Fibroblast of lung (primary cell): ENCODE results near the gene PPP1R12C. TPM values are rescaled to one million over a fixed set of nuclear protein-coding genes. Genes with fewer than 3 reads are reported as not detected.
"Not testable (repeated sequence)": the region's sequence is repeated elsewhere in the genome, so short reads cannot be mapped to it uniquely, and the experiment has no call there.

Experiments
- DNase-seq, 2 donors: peaks; one replicate each; pipeline versions ENCODE4 v3.0.0 to v3.0.0-alpha.2; 2010; ENCODE audit warnings: low read depth in 2 of 2
- H2AFZ ChIP-seq: 2 replicates; pipeline ENCODE4 v1.5.1; 2012; ENCODE audit warnings: low read length, control low read depth, inconsistent platforms
- H3K27ac ChIP-seq: 2 replicates; pipeline ENCODE4 v1.5.1; 2011; ENCODE audit warnings: low read length, control low read depth; ENCODE audit not compliant: insufficient read depth
- H3K27me3 ChIP-seq: 2 replicates; pipeline ENCODE4 v1.5.1; 2011; ENCODE audit warnings: mild to moderate bottlenecking, low read length; ENCODE audit not compliant: control insufficient read depth, insufficient read depth
- H3K36me3 ChIP-seq: 2 replicates; pipeline ENCODE4 v1.5.1; 2011; ENCODE audit warnings: low read length; ENCODE audit not compliant: control insufficient read depth, insufficient read depth
- H3K4me1 ChIP-seq: 2 replicates; pipeline ENCODE4 v1.5.1; 2011; ENCODE audit warnings: low read length; ENCODE audit not compliant: control insufficient read depth, insufficient read depth; ENCODE audit errors: extremely low read depth
- H3K4me2 ChIP-seq: 2 replicates; pipeline ENCODE4 v1.5.1; 2011; ENCODE audit warnings: low read length, control low read depth; ENCODE audit not compliant: insufficient read depth; ENCODE audit errors: extremely low read depth
- H3K4me3 ChIP-seq, 4 experiments: fragments of 200-600 bp in 1 of 4; sonication (generic) in 1 of 4; replicated peaks in 1 of 4; 2 replicates each; pipeline ENCODE4 v1.5.1; 2011 to 2016; ENCODE audit warnings: low read length in 4 of 4, low read depth in 3 of 4, mild to moderate bottlenecking in 3 of 4, control low read depth in 2 of 4, inconsistent platforms in 1 of 4, mixed read lengths in 1 of 4; ENCODE audit not compliant: insufficient read depth in 1 of 4; ENCODE audit errors: control extremely low read depth in 1 of 4
- H3K79me2 ChIP-seq: 2 replicates; pipeline ENCODE4 v1.5.1; 2012; ENCODE audit warnings: mild to moderate bottlenecking, low read length, inconsistent platforms; ENCODE audit not compliant: control insufficient read depth, insufficient read depth
- H3K9ac ChIP-seq: 2 replicates; pipeline ENCODE4 v1.5.1; 2011; ENCODE audit warnings: mild to moderate bottlenecking, low read length, control low read depth; ENCODE audit not compliant: insufficient read depth
- H3K9me3 ChIP-seq: 2 replicates; pipeline ENCODE4 v1.5.1; 2012; ENCODE audit warnings: low read depth, low read length; ENCODE audit not compliant: control insufficient read depth, insufficient read depth
- H4K20me1 ChIP-seq: 2 replicates; pipeline ENCODE4 v1.5.1; 2011; ENCODE audit warnings: low read length; ENCODE audit not compliant: control insufficient read depth, insufficient read depth; ENCODE audit errors: extremely low read depth
- EZH2 ChIP-seq: IDR thresholded peaks from 2 replicates; pipeline ENCODE4 v1.5.1; 2012; ENCODE audit warnings: low read length, control low read depth, mild to moderate bottlenecking; ENCODE audit errors: missing control alignments
- polyA plus RNA-seq, 2 donors: library from polyadenylated mRNA; depleted of rRNA in 1 of 2; stranded (reverse) in 1 of 2; unstranded in 1 of 2; fragments of >200 nt; gene quantifications; 2 replicates each; pipeline ENCODE4 v1.2.1, GENCODE V29; 2011 to 2012; ENCODE audit warnings: missing spikeins in 1 of 2
- total RNA-seq: library from RNA; depleted of rRNA; stranded (reverse); fragments of >200 nt; gene quantifications from 2 replicates; pipeline ENCODE4 v1.2.1, GENCODE V29; 2014
- TF ChIP-seq, protein P1 (sequence below), 2 donors: IDR thresholded peaks in 1 of 2; conservative IDR thresholded peaks in 1 of 2; 1 replicate in 1 of 2; 2 replicates in 1 of 2; pipeline ENCODE4 v1.5.1; 2011 to 2012; ENCODE audit warnings: low read length in 2 of 2, control low read depth in 1 of 2, inconsistent platforms in 1 of 2, low read depth in 1 of 2, mild to moderate bottlenecking in 1 of 2

PPP1R12C gene
- total and polyA plus RNA-seq, 2 donors (not counting 1 experiment from before 2014, with no cell fraction given), result 26.0 to 32.9 TPM

DNA sequence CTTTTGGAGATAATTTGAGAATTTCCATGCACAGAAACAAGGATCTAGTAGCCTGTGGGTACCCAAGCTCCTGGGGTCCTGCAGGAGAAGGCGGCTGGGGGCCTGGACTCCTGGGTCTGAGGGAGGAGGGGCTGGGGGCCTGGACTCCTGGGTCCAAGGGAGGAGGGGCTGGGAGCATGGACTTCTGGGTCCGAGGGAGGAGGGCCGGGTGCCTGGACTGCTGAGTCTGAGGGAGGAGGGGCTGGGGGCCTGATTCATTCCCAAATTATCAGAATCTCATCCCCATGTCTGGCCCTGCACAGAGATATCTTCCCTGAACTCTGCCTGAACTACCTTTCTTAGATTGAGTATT, 54.0 kb downstream of the PPP1R12C start:
- Histone ChIP-seq H4K20me1 (no peaks in the 10 kb centered on the region), H3K79me2 (no peaks in the 10 kb centered on the region), H3K9ac (no peak overlapping the region), H3K4me3 (peak overlapping the region in 2 of 4 experiments; percentile 61 to 78), H2AFZ (no peak overlapping the region), H3K27me3 (peaks cover 9% of the 10 kb centered on the region), H3K4me1 (no peaks in the 10 kb centered on the region), H3K4me2 (no peak overlapping the region), H3K9me3 (no peaks in the 10 kb centered on the region), H3K27ac (no peak overlapping the region), H3K36me3 (no peaks in the 10 kb centered on the region)
- TF ChIP-seq, protein P1, sequence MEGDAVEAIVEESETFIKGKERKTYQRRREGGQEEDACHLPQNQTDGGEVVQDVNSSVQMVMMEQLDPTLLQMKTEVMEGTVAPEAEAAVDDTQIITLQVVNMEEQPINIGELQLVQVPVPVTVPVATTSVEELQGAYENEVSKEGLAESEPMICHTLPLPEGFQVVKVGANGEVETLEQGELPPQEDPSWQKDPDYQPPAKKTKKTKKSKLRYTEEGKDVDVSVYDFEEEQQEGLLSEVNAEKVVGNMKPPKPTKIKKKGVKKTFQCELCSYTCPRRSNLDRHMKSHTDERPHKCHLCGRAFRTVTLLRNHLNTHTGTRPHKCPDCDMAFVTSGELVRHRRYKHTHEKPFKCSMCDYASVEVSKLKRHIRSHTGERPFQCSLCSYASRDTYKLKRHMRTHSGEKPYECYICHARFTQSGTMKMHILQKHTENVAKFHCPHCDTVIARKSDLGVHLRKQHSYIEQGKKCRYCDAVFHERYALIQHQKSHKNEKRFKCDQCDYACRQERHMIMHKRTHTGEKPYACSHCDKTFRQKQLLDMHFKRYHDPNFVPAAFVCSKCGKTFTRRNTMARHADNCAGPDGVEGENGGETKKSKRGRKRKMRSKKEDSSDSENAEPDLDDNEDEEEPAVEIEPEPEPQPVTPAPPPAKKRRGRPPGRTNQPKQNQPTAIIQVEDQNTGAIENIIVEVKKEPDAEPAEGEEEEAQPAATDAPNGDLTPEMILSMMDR (conservative IDR thresholded peaks at IDR 0.05 in 1 of 2, IDR thresholded peaks at IDR 0.05 in 1 of 2; ENCODE audit: low read depth in 1 of 2, low read length in 2 of 2), result no peak
- TF ChIP-seq EZH2, result no peak
- DNase-seq, result no peak

DNA sequence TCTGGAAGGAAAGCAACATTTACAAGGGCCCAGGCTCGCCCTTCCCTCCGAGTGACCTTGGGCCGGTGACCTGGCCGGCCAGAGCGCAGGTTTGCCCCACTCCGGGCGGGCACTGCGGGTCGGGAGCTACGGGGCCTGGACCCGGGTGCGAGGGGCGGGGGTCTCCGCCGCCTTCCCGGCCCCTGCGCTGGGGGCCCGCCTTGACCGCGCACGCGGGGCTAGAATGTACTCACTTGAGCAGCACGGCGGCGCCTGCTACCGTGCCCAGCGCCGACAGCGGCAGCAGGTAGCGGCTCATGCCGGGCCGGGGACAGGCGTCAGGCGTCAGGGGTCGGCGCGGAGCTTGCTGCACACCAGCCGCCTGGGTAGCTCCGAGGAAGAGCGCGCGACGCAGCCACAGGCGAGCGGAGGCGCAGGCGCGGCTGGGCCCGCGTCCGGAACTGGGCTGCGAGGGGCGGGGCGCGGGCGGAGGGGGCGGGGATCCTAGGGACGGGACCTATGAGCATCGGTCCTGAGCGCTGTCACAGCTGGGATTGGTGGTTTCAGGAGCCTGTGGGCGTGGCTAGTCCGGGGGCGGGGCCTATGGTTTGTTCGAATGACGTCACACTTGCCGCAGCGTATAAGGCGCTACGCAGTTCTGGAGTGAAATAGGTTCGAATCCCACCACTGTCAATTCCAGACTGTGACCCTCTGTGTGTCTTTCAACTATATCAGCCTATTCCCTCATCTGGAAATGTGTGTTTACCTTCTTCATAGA, 54.5 kb downstream of the PPP1R12C start, which contains the start of gene RDH13:
Gene RDH13 (minus strand): TSS at position 414 of the 757 bp plus-strand sequence. CDS start 116 bp downstream, at position 298.
- H3K4me2 ChIP-seq, result peak within 1 kb of the TSS; percentile 62
- DNase-seq, result peak; percentile 87 to 96
- H3K9me3 ChIP-seq, result no peaks in the 10 kb centered on the region
- peak within 1 kb of the TSS; percentile 62 to 78 (median 66) for H3K4me3 ChIP-seq
- H3K4me1 ChIP-seq, result no peaks in the 10 kb centered on the region
- peak within 1 kb of the TSS; percentile 71 for H2AFZ ChIP-seq
- no peak within 1 kb of the TSS for H3K27ac ChIP-seq
- H3K27me3 ChIP-seq, result peaks cover 9% of the 10 kb centered on the region
- no peak for TF ChIP-seq EZH2
- TF ChIP-seq, protein P1 (conservative IDR thresholded peaks at IDR 0.05 in 1 of 2, IDR thresholded peaks at IDR 0.05 in 1 of 2; ENCODE audit: low read depth in 1 of 2, low read length in 2 of 2), result no peak
- no peaks in the 10 kb centered on the region for H3K79me2 ChIP-seq
- no peaks in the 10 kb centered on the region for H3K36me3 ChIP-seq
- H3K9ac ChIP-seq, result peak within 1 kb of the TSS; percentile 66
- H4K20me1 ChIP-seq, result no peaks in the 10 kb centered on the region

DNA sequence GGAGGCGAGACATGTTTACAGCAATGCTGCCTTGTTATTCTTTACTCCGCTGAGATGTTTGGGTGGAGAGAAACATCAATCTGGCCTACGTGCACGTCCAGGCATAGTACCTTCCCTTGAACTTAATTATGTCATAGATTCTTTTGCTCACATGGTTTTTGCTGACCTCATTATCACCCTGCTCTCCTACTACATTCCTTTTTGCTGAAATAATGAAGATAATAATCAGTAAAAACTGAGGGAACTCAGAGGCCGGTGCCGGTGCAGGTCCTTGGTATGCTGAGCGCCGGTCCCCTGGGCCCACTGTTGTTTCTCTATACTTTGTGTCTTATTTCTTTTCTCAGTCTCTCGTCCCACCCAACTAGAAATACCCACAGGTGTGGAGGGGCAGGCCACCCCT, 57.1 kb downstream of the PPP1R12C start:
- H4K20me1 ChIP-seq, H2AFZ ChIP-seq, H3K79me2 ChIP-seq, H3K9ac ChIP-seq, H3K9me3 ChIP-seq, H3K4me1 ChIP-seq, H3K4me3 ChIP-seq, H3K27me3 ChIP-seq, H3K4me2 ChIP-seq, H3K27ac ChIP-seq, H3K36me3 ChIP-seq: not testable (repeated sequence)
- DNase-seq, result peak in 1 of 2 donors; percentile 35
